Endothelial cell of umbilical vein (primary cell): ENCODE measurements around the gene ESPN. TPM values are rescaled to one million over a fixed set of nuclear protein-coding genes. Genes with fewer than 3 reads are reported as not detected.
A peak's percentile ranks its signal among the peaks of the same experiment; 100 is the strongest.

Experiments
- BruUV-seq: library from RNA; stranded (reverse); fragments of 400-500 nt; replicated peaks from 2 replicates; lab custom pipeline; 2021; lab: Mats Ljungman, UMichigan
- CTCF ChIA-PET: fragments of 300-600, 350-600 bp; sonication (Branson Sonifier 250); formaldehyde crosslinking; loops from one replicate; lab custom pipeline; 2021; ENCODE audit warnings: antibody characterized with exemption, inconsistent platforms; lab: Charles Lee
- POLR2A ChIA-PET: fragments of 300-600, 350-600 bp; sonication (Branson Sonifier 250); formaldehyde crosslinking; loops from one replicate; lab custom pipeline; 2021; ENCODE audit warnings: antibody characterized with exemption, inconsistent platforms; lab: Charles Lee
- DNase-seq: peaks from one replicate; pipeline ENCODE4 v3.0.0-alpha.2; 2011; ENCODE audit warnings: low read depth, low spot score
- FAIRE-seq: peaks from 2 replicates; lab custom pipeline; 2011; peaks lifted over from hg19 to GRCh38; lab: Jason Lieb, UNC
- H2AFZ ChIP-seq: 2 replicates; pipeline ENCODE4 v1.6.0; 2012; ENCODE audit warnings: low read depth, low read length, control low read depth, inconsistent platforms
- H3K27ac ChIP-seq: 2 replicates; pipeline ENCODE4 v1.5.1; 2011; ENCODE audit warnings: low read depth, mild to moderate bottlenecking, control low read depth, low read length, moderate library complexity; ENCODE audit not compliant: insufficient read depth
- H3K27me3 ChIP-seq, 2 experiments: 2 replicates each; pipeline versions ENCODE4 v1.6.0 to v1.6.1; 2011; ENCODE audit warnings: low read length in 2 of 2, mixed read lengths in 1 of 2; ENCODE audit not compliant: control insufficient read depth in 2 of 2, insufficient read depth in 2 of 2
- H3K36me3 ChIP-seq, 2 experiments: 2 replicates in 1 of 2; 3 replicates in 1 of 2; pipeline ENCODE4 v1.5.1; 2011; ENCODE audit warnings: low read length in 2 of 2, mild to moderate bottlenecking in 1 of 2, moderate library complexity in 1 of 2; ENCODE audit not compliant: control insufficient read depth in 2 of 2, insufficient read depth in 2 of 2; ENCODE audit errors: extremely low read depth in 1 of 2
- H3K4me1 ChIP-seq: 3 replicates; pipeline ENCODE4 v1.5.1; 2011; ENCODE audit warnings: mild to moderate bottlenecking, low read length; ENCODE audit not compliant: control insufficient read depth, insufficient read depth; ENCODE audit errors: extremely low read depth
- H3K4me2 ChIP-seq: 2 replicates; pipeline ENCODE4 v1.6.1; 2011; ENCODE audit warnings: low read length, control low read depth, mixed read lengths; ENCODE audit not compliant: insufficient read depth
- H3K4me3 ChIP-seq, 3 experiments: fragments of 200-600 bp in 1 of 3; sonication (generic), shearing (Covaris generic) in 1 of 3; replicated peaks in 1 of 3; 2 replicates each; pipeline ENCODE4 v1.5.1; 2011 to 2016; ENCODE audit warnings: control low read depth in 3 of 3, low read length in 3 of 3, mild to moderate bottlenecking in 2 of 3, inconsistent platforms in 1 of 3, low read depth in 1 of 3, moderate library complexity in 1 of 3; ENCODE audit not compliant: insufficient read depth in 1 of 3
- H3K79me2 ChIP-seq: 2 replicates; pipeline ENCODE4 v1.6.0; 2012; ENCODE audit warnings: low read length, inconsistent platforms; ENCODE audit not compliant: control insufficient read depth, insufficient read depth
- H3K9ac ChIP-seq: replicated peaks from 2 replicates; pipeline ENCODE3; 2011; ENCODE audit warnings: low read length, control low read depth; ENCODE audit not compliant: insufficient read depth; ENCODE audit errors: extremely low read depth
- H3K9me1 ChIP-seq: replicated peaks from 3 replicates; pipeline ENCODE4 v1.6.0; 2011; ENCODE audit warnings: mild to moderate bottlenecking, low read length; ENCODE audit not compliant: control insufficient read depth, insufficient read depth; ENCODE audit errors: extremely low read depth
- H3K9me3 ChIP-seq: replicated peaks from 2 replicates; pipeline ENCODE4 v1.5.1; 2012; ENCODE audit warnings: low read length, inconsistent platforms; ENCODE audit not compliant: control insufficient read depth, insufficient read depth
- H4K20me1 ChIP-seq: replicated peaks from 2 replicates; pipeline ENCODE3; 2011; ENCODE audit warnings: mild to moderate bottlenecking, low read length; ENCODE audit not compliant: control insufficient read depth, insufficient read depth; ENCODE audit errors: extremely low read depth
- CTCF ChIP-seq, 2 donors: IDR thresholded peaks; 1 replicate in 1 of 2; 2 replicates in 1 of 2; pipeline ENCODE4 v1.5.1; 2011; ENCODE audit warnings: low read length in 2 of 2, mild to moderate bottlenecking in 2 of 2, moderate library complexity in 2 of 2, control low read depth in 1 of 2, inconsistent platforms in 1 of 2, low read depth in 1 of 2; ENCODE audit not compliant: insufficient read depth in 1 of 2; ENCODE audit errors: extremely low read depth in 1 of 2
- EZH2 ChIP-seq: IDR thresholded peaks from 2 replicates; pipeline ENCODE4 v1.6.1; 2012; ENCODE audit warnings: borderline replicate concordance, low read depth, mild to moderate bottlenecking, moderate library complexity, low read length, inconsistent platforms; ENCODE audit not compliant: severe bottlenecking
- POLR2AphosphoS5 ChIP-seq: IDR thresholded peaks from 2 replicates; pipeline ENCODE4 v1.6.1; 2012; ENCODE audit warnings: low read depth, mild to moderate bottlenecking, control low read depth, low read length, moderate library complexity; ENCODE audit not compliant: insufficient read depth
- dilution Hi-C: fragments of 300-500 bp; cut with MboI; formaldehyde crosslinking; loops from one replicate; pipeline ENCODE4 v1.15.0; 2019; ENCODE audit warnings: low sequenced_read_pairs; ENCODE audit not compliant: extremely low pct_ligation_motif_present
- intact Hi-C: fragments of 100-400 bp; cut with micrococcal nuclease; formaldehyde crosslinking; loops from one replicate; pipeline ENCODE4 v1.10.0; 2022
- polyA plus RNA-seq, 4 experiments: library from polyadenylated mRNA; depleted of rRNA in 3 of 4; stranded (reverse) in 3 of 4; unstranded in 1 of 4; fragments of >200 nt; gene quantifications; 2 replicates each; pipeline versions ENCODE4 v1.2.1 to v1.2.3, GENCODE V29; 2011 to 2012; ENCODE audit warnings: missing spikeins in 1 of 4
- total RNA-seq: library from RNA; stranded (reverse); gene quantifications from 2 replicates; pipeline ENCODE4 v1.2.3, GENCODE V29; 2021

The ESPN gene
- total and polyA plus RNA-seq, 2 donors (not counting 3 experiments of a cell fraction or from before 2014, with no cell fraction given): 0.54 to 0.71 TPM

- CTCF ChIA-PET: interaction anchor here (0.6 to 1.9 kb wide), 6 partner anchors 10 to 202 kb away, joined by 3 to 18 read pairs (median 4); partner anchors contain the start of gene PLEKHG5
- dilution Hi-C loops: no loop called here
- no peak overlapping the region for H3K27ac ChIP-seq
- no peak overlapping the region for H3K4me2 ChIP-seq
- intact Hi-C loops: no loop called here
- POLR2A ChIA-PET: no interaction called here
- no peak overlapping the region for H3K4me3 ChIP-seq
- FAIRE-seq (no peak), DNase-seq (no peak)
- BruUV-seq: no TSS peak
- no peaks in the 10 kb centered on the region for H3K9me3 ChIP-seq
- no peak overlapping the region for H3K9ac ChIP-seq
- H3K27me3 ChIP-seq: peaks cover 42 to 47% of the 10 kb centered on the region in 2 experiments
- TF ChIP-seq POLR2AphosphoS5 (no peak), CTCF (IDR thresholded peaks at IDR 0.05; ENCODE audit: extremely low read depth in 1 of 2, insufficient read depth in 1 of 2, low read depth in 1 of 2, low read length in 2 of 2) (peak in 1 of 2 donors; percentile 12), EZH2 (peak; percentile 68)
- no peaks in the 10 kb centered on the region for H3K4me1 ChIP-seq
- no peaks in the 10 kb centered on the region for H3K9me1 ChIP-seq
- H4K20me1 ChIP-seq: no peaks in the 10 kb centered on the region
- no peak overlapping the region for H2AFZ ChIP-seq
- H3K79me2 ChIP-seq: no peaks in the 10 kb centered on the region
- H3K36me3 ChIP-seq: no peaks in the 10 kb centered on the region
These were observed 23.5 kb downstream of the ESPN start for GRCh38 chr1:6447818-6448748.
